Head of caudate nucleus (tissue), 42 donors: ENCODE results near the gene GLG1.
"Not testable (repeated sequence)": the region's sequence is repeated elsewhere in the genome, so short reads cannot be mapped to it uniquely, and the experiment has no call there.

Experiments
- DNase-seq, 42 donors: peaks; one replicate each; pipeline versions ENCODE4 v3.0.0 to v3.0.0-alpha.2; 2020 to 2021; ENCODE audit warnings: mixed read lengths in 7 of 42
- intact Hi-C: fragments of 100-400 bp; cut with DNase I; formaldehyde crosslinking; loops from one replicate; pipeline ENCODE4 v1.15.0; 2022

GLG1 gene

GRCh38 chr16:74462361-74462760 lies 144.6 kb downstream of the GLG1 start:
- intact Hi-C loops: loop anchor here (10.0 kb wide), 1 partner anchor 152 kb away; no protein-coding TSS in a partner anchor
- peak in 1 of 42 donors; percentile 6 for DNase-seq

GRCh38 chr16:74461826-74462225 lies 145.1 kb downstream of the GLG1 start:
- intact Hi-C loops: loop anchor here (10.0 kb wide), 1 partner anchor 153 kb away; no protein-coding TSS in a partner anchor
- peak in 3 of 42 donors; percentile 13 to 45 (median 16) for DNase-seq

GRCh38 chr16:74460542-74460941 lies 146.4 kb downstream of the GLG1 start:
- intact Hi-C loops: loop anchor here (10.0 kb wide), 1 partner anchor 154 kb away; no protein-coding TSS in a partner anchor

GRCh38 chr16:74456290-74456625 lies 150.7 kb downstream of the GLG1 start:
- intact Hi-C loops: no loop called here
- DNase-seq: no peak

More at GRCh38 chr16:74460542-74460941, 146.4 kb downstream of the GLG1 start:
- DNase-seq: peak in 1 of 42 donors; percentile 23

- intact Hi-C loops: no loop called here
- peak in 39 of 42 donors; percentile 16 to 81 (median 48) for DNase-seq
Measured at GRCh38 chr16:74455619-74456289, 151.2 kb downstream of the GLG1 start.

- intact Hi-C loops: no loop called here
- DNase-seq: no peak
Measured at GRCh38 chr16:74455213-74455612, 151.7 kb downstream of the GLG1 start.

GRCh38 chr16:74451951-74452758 lies 154.8 kb downstream of the GLG1 start:
- intact Hi-C loops: no loop called here
- DNase-seq: no peak

- intact Hi-C loops: no loop called here
- DNase-seq: no peak
Measured at GRCh38 chr16:74450967-74451760, 155.8 kb downstream of the GLG1 start.

GRCh38 chr16:74450236-74450635 lies 156.7 kb downstream of the GLG1 start:
- no peak for DNase-seq
- intact Hi-C loops: no loop called here

GRCh38 chr16:74449470-74449869 lies 157.4 kb downstream of the GLG1 start:
- intact Hi-C loops: no loop called here
- no peak for DNase-seq

- DNase-seq: peak in 5 of 42 donors; percentile 8 to 61 (median 21)
- intact Hi-C loops: no loop called here
Measured at GRCh38 chr16:74448990-74449389, 157.9 kb downstream of the GLG1 start.

- DNase-seq: no peak
- intact Hi-C loops: no loop called here
Measured at GRCh38 chr16:74447578-74447977, 159.3 kb downstream of the GLG1 start.

- intact Hi-C loops: no loop called here
- no peak for DNase-seq
Measured at GRCh38 chr16:74446866-74447265, 160.0 kb downstream of the GLG1 start.

- intact Hi-C loops, DNase-seq: not testable (repeated sequence)
Measured at GRCh38 chr16:74443624-74444346, 163.1 kb downstream of the GLG1 start.

- no peak for DNase-seq
- intact Hi-C loops: no loop called here
Measured at GRCh38 chr16:74439685-74440084, 167.2 kb downstream of the GLG1 start.

- no peak for DNase-seq
- intact Hi-C loops: no loop called here
Measured at GRCh38 chr16:74438492-74438979, 168.4 kb downstream of the GLG1 start.

GRCh38 chr16:74431516-74431915 lies 175.4 kb downstream of the GLG1 start:
- no peak for DNase-seq
- intact Hi-C loops: no loop called here

- peak; percentile 10 to 82 (median 59) for DNase-seq
- intact Hi-C loops: not testable (repeated sequence)
Measured at GRCh38 chr16:74430036-74430712, 176.7 kb downstream of the GLG1 start.
